Measurements from ENCODE around the gene PDE9A. TPM values are rescaled to one million over a fixed set of nuclear protein-coding genes. Genes with fewer than 3 reads are reported as not detected.

The PDE9A gene
- total and polyA plus RNA-seq, 2 experiments from 2014 or later, result 26.5 to 31.1 TPM

DNA sequence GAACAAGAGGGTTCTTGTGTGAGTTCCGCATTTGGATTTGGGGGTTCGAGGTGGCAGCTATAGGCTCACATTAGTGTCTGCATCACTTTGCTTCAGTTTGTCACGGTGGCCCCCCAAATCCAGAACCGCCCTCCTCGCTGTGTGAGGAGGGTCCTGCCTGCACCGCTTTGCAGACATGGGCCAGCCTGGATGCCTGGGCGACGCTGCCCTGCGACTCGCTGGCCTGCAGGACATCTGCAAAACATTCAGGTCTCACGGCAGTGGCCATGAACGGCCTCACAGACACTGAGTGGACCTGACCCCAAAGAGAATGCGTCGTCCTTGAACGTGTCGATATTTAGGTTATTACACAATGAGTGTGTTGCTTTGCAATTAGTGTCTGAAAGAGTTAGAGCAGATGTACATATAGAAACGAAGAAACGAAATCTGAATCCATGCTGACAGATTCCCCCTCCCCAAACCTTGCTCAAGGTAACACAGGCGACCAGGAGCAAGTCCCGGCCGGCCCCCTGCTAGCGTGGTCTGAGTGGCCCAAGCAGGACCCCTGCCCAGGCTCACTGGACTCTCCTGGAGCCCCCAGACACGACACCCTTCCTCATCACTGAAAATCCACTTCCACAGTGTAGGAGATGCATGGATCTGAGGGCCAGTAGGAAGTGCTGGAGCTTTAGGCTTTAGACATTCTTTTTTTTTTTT, 20.4 kb downstream of the PDE9A start:
- H3K4me3 ChIP-seq, result no peak overlapping the region

More for the DNA sequence above, 20.4 kb downstream of the PDE9A start:
- Histone ChIP-seq H3K27ac (ENCODE audit: low read depth) (no peak overlapping the region; the same call in 1 of the 2 replicates), H3K36me3 (ENCODE audit: insufficient read depth) (no peaks in the 10 kb centered on the region), H3K4me1 (ENCODE audit: insufficient read depth) (peaks cover 15% of the 10 kb centered on the region), H3K4me2 (peak overlapping the region; percentile 9; the same call in 1 of the 2 replicates), H4K20me1 (replicated peaks; ENCODE audit: insufficient read depth) (peaks cover 40% of the 10 kb centered on the region), H3K9me2 (ENCODE audit: insufficient read depth) (no peaks in the 10 kb centered on the region), H3F3A (replicated peaks; ENCODE audit: low read depth) (peaks cover 14% of the 10 kb centered on the region; the same call in 1 of the 2 replicates), H3K79me2 (replicated peaks; ENCODE audit: insufficient read depth) (peaks cover 43% of the 10 kb centered on the region), H3K27me3 (ENCODE audit: insufficient read depth) (no peaks in the 10 kb centered on the region), H2AFZ (no peak overlapping the region)
- Mint-ChIP-seq H3K4me3 (peak overlapping the region; percentile 15; the same call in 1 of the 3 replicates), H3K4me1 (peaks cover 60% of the 10 kb centered on the region), H3K36me3 (ENCODE audit: low read depth) (peaks cover 6% of the 10 kb centered on the region; the same call in 2 of the 3 replicates), H3K27me3 (ENCODE audit: insufficient read depth, low read depth, poor library complexity) (peaks cover 2% of the 10 kb centered on the region), H3K9me3 (no peaks in the 10 kb centered on the region), H3K27ac (peak overlapping the region; percentile 37; the same call in 1 of the 2 replicates)
- ATAC-seq (no peak), DNase-seq (ENCODE audit: low spot score) (no peak)
- TF ChIP-seq EZH2phosphoT487 (IDR thresholded peaks at IDR 0.05; ENCODE audit: unreplicated experiment) (no peak), NANOG (IDR thresholded peaks at IDR 0.05; ENCODE audit: borderline replicate concordance) (no peak), ZNF114 (CRISPR knock-in tag; IDR thresholded peaks at IDR 0.05) (no peak), EZH2 (IDR thresholded peaks at IDR 0.05; ENCODE audit: low read depth, unreplicated experiment) (no peak), JUNB (IDR thresholded peaks at IDR 0.05; ENCODE audit: unreplicated experiment) (no peak), ZNF331 (CRISPR knock-in tag; IDR thresholded peaks at IDR 0.05; ENCODE audit: low read depth) (no peak), CREB1 (CRISPR knock-in tag; IDR thresholded peaks at IDR 0.05; ENCODE audit: low read depth) (no peak), POLR2AphosphoS5 (IDR thresholded peaks at IDR 0.05; ENCODE audit: low read depth) (no peak)
- TF ChIP-seq, protein P1, sequence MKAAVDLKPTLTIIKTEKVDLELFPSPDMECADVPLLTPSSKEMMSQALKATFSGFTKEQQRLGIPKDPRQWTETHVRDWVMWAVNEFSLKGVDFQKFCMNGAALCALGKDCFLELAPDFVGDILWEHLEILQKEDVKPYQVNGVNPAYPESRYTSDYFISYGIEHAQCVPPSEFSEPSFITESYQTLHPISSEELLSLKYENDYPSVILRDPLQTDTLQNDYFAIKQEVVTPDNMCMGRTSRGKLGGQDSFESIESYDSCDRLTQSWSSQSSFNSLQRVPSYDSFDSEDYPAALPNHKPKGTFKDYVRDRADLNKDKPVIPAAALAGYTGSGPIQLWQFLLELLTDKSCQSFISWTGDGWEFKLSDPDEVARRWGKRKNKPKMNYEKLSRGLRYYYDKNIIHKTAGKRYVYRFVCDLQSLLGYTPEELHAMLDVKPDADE (IDR thresholded peaks at IDR 0.05), result no peak
- TF ChIP-seq, protein P2, sequence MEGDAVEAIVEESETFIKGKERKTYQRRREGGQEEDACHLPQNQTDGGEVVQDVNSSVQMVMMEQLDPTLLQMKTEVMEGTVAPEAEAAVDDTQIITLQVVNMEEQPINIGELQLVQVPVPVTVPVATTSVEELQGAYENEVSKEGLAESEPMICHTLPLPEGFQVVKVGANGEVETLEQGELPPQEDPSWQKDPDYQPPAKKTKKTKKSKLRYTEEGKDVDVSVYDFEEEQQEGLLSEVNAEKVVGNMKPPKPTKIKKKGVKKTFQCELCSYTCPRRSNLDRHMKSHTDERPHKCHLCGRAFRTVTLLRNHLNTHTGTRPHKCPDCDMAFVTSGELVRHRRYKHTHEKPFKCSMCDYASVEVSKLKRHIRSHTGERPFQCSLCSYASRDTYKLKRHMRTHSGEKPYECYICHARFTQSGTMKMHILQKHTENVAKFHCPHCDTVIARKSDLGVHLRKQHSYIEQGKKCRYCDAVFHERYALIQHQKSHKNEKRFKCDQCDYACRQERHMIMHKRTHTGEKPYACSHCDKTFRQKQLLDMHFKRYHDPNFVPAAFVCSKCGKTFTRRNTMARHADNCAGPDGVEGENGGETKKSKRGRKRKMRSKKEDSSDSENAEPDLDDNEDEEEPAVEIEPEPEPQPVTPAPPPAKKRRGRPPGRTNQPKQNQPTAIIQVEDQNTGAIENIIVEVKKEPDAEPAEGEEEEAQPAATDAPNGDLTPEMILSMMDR (conservative IDR thresholded peaks at IDR 0.05; ENCODE audit: low read depth in 2 of 2), result no peak
- TF ChIP-seq, protein P3, sequence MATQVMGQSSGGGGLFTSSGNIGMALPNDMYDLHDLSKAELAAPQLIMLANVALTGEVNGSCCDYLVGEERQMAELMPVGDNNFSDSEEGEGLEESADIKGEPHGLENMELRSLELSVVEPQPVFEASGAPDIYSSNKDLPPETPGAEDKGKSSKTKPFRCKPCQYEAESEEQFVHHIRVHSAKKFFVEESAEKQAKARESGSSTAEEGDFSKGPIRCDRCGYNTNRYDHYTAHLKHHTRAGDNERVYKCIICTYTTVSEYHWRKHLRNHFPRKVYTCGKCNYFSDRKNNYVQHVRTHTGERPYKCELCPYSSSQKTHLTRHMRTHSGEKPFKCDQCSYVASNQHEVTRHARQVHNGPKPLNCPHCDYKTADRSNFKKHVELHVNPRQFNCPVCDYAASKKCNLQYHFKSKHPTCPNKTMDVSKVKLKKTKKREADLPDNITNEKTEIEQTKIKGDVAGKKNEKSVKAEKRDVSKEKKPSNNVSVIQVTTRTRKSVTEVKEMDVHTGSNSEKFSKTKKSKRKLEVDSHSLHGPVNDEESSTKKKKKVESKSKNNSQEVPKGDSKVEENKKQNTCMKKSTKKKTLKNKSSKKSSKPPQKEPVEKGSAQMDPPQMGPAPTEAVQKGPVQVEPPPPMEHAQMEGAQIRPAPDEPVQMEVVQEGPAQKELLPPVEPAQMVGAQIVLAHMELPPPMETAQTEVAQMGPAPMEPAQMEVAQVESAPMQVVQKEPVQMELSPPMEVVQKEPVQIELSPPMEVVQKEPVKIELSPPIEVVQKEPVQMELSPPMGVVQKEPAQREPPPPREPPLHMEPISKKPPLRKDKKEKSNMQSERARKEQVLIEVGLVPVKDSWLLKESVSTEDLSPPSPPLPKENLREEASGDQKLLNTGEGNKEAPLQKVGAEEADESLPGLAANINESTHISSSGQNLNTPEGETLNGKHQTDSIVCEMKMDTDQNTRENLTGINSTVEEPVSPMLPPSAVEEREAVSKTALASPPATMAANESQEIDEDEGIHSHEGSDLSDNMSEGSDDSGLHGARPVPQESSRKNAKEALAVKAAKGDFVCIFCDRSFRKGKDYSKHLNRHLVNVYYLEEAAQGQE (IDR thresholded peaks at IDR 0.05; ENCODE audit: unreplicated experiment), result no peak
- TF ChIP-seq, protein P4, sequence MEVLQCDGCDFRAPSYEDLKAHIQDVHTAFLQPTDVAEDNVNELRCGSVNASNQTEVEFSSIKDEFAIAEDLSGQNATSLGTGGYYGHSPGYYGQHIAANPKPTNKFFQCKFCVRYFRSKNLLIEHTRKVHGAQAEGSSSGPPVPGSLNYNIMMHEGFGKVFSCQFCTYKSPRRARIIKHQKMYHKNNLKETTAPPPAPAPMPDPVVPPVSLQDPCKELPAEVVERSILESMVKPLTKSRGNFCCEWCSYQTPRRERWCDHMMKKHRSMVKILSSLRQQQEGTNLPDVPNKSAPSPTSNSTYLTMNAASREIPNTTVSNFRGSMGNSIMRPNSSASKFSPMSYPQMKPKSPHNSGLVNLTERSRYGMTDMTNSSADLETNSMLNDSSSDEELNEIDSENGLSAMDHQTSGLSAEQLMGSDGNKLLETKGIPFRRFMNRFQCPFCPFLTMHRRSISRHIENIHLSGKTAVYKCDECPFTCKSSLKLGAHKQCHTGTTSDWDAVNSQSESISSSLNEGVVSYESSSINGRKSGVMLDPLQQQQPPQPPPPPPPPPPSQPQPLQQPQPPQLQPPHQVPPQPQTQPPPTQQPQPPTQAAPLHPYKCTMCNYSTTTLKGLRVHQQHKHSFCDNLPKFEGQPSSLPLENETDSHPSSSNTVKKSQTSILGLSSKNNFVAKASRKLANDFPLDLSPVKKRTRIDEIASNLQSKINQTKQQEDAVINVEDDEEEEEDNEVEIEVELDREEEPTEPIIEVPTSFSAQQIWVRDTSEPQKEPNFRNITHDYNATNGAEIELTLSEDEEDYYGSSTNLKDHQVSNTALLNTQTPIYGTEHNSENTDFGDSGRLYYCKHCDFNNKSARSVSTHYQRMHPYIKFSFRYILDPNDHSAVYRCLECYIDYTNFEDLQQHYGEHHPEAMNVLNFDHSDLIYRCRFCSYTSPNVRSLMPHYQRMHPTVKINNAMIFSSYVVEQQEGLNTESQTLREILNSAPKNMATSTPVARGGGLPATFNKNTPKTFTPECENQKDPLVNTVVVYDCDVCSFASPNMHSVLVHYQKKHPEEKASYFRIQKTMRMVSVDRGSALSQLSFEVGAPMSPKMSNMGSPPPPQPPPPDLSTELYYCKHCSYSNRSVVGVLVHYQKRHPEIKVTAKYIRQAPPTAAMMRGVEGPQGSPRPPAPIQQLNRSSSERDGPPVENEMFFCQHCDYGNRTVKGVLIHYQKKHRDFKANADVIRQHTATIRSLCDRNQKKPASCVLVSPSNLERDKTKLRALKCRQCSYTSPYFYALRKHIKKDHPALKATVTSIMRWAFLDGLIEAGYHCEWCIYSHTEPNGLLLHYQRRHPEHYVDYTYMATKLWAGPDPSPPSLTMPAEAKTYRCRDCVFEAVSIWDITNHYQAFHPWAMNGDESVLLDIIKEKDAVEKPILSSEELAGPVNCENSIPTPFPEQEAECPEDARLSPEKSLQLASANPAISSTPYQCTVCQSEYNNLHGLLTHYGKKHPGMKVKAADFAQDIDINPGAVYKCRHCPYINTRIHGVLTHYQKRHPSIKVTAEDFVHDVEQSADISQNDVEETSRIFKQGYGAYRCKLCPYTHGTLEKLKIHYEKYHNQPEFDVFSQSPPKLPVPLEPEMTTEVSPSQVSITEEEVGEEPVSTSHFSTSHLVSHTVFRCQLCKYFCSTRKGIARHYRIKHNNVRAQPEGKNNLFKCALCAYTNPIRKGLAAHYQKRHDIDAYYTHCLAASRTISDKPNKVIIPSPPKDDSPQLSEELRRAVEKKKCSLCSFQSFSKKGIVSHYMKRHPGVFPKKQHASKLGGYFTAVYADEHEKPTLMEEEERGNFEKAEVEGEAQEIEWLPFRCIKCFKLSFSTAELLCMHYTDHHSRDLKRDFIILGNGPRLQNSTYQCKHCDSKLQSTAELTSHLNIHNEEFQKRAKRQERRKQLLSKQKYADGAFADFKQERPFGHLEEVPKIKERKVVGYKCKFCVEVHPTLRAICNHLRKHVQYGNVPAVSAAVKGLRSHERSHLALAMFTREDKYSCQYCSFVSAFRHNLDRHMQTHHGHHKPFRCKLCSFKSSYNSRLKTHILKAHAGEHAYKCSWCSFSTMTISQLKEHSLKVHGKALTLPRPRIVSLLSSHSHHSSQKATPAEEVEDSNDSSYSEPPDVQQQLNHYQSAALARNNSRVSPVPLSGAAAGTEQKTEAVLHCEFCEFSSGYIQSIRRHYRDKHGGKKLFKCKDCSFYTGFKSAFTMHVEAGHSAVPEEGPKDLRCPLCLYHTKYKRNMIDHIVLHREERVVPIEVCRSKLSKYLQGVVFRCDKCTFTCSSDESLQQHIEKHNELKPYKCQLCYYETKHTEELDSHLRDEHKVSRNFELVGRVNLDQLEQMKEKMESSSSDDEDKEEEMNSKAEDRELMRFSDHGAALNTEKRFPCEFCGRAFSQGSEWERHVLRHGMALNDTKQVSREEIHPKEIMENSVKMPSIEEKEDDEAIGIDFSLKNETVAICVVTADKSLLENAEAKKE (CRISPR knock-in tag; IDR thresholded peaks at IDR 0.05), result no peak
